ENCODE data around the gene RERE. TPM values are rescaled to one million over a fixed set of nuclear protein-coding genes. Genes with fewer than 3 reads are reported as not detected.

The RERE gene
- total and polyA plus RNA-seq, 2 donors (not counting 3 experiments of a cell fraction or from before 2014, with no cell fraction given), result 14.1 to 113 TPM

- no peaks in the 10 kb centered on the region for H4K20me1 ChIP-seq (replicated peaks; ENCODE audit: control insufficient read depth, extremely low read depth, insufficient read depth, low read length)
- dilution Hi-C loops (cut with MboI; ENCODE audit: extremely low pct_ligation_motif_present, low sequenced_read_pairs), result no loop called here
- no peak overlapping the region for H3K4me2 ChIP-seq (ENCODE audit: insufficient read depth, low read length)
- H3K9ac ChIP-seq (replicated peaks; ENCODE audit: extremely low read depth, insufficient read depth, low read length), result no peak overlapping the region
- CTCF ChIA-PET, result interaction anchor here (0.9 to 2.1 kb wide), 3 partner anchors 10 to 133 kb away, joined by 3 to 7 read pairs (median 6); no protein-coding TSS in a partner anchor
- no peaks in the 10 kb centered on the region for H3K9me1 ChIP-seq (replicated peaks; ENCODE audit: control insufficient read depth, extremely low read depth, insufficient read depth, low read length)
- TF ChIP-seq EZH2 (IDR thresholded peaks at IDR 0.05; ENCODE audit: borderline replicate concordance, low read depth, low read length, severe bottlenecking), result no peak
- TF ChIP-seq CTCF (IDR thresholded peaks at IDR 0.05; ENCODE audit: extremely low read depth in 1 of 2, insufficient read depth in 1 of 2, low read depth in 1 of 2, low read length in 2 of 2), result no peak
- no peak for TF ChIP-seq MYC (IDR thresholded peaks at IDR 0.05; ENCODE audit: low read depth, low read length)
- no peak for TF ChIP-seq JUN (IDR thresholded peaks at IDR 0.05; ENCODE audit: borderline replicate concordance, insufficient read depth, insufficient read length, low read depth)
- TF ChIP-seq POLR2A (IDR thresholded peaks at IDR 0.05; ENCODE audit: low read depth, low read length), result no peak
- TF ChIP-seq MAX (IDR thresholded peaks at IDR 0.05; ENCODE audit: insufficient read depth, insufficient read length), result no peak
- TF ChIP-seq GATA2 (IDR thresholded peaks at IDR 0.05; ENCODE audit: insufficient read depth, insufficient read length, low read depth, low read length), result no peak
- TF ChIP-seq FOS (IDR thresholded peaks at IDR 0.05; ENCODE audit: borderline replicate concordance, insufficient read depth, low read length), result no peak
- TF ChIP-seq POLR2AphosphoS5 (IDR thresholded peaks at IDR 0.05; ENCODE audit: insufficient read depth, low read depth, low read length), result no peak
- DNase-seq (ENCODE audit: low read depth, low spot score) (no peak), FAIRE-seq (no peak)
- H3K27ac ChIP-seq (ENCODE audit: insufficient read depth, low read depth, low read length), result no peak overlapping the region
- H2AFZ ChIP-seq (ENCODE audit: low read depth, low read length), result no peak overlapping the region
- peaks cover 8% of the 10 kb centered on the region for H3K79me2 ChIP-seq (ENCODE audit: control insufficient read depth, insufficient read depth, low read length)
- no peaks in the 10 kb centered on the region for H3K27me3 ChIP-seq (ENCODE audit: control insufficient read depth in 2 of 2, insufficient read depth in 2 of 2, low read length in 2 of 2)
- H3K4me1 ChIP-seq (ENCODE audit: control insufficient read depth, extremely low read depth, insufficient read depth, low read length), result peaks cover 26% of the 10 kb centered on the region
- H3K9me3 ChIP-seq (replicated peaks; ENCODE audit: control insufficient read depth, insufficient read depth, low read length), result no peaks in the 10 kb centered on the region
- no peak overlapping the region for H3K4me3 ChIP-seq (replicated peaks in 1 of 3; ENCODE audit: insufficient read depth in 1 of 3, low read depth in 1 of 3, low read length in 3 of 3)
- BruUV-seq (replicated peaks), result no TSS peak
- intact Hi-C loops (cut with micrococcal nuclease), result no loop called here
- no peaks in the 10 kb centered on the region for H3K36me3 ChIP-seq (ENCODE audit: control insufficient read depth in 2 of 2, extremely low read depth in 1 of 2, insufficient read depth in 2 of 2, low read length in 2 of 2)
- POLR2A ChIA-PET, result interaction anchor here (0.6 kb wide), 1 partner anchor 9 kb away, joined by 3 read pairs; no protein-coding TSS in a partner anchor
Observed at GRCh38 chr1:8716238-8716637, 101.2 kb downstream of the RERE start.
